Measurements from ENCODE around the gene SELENON. TPM values are rescaled to one million over a fixed set of nuclear protein-coding genes. Genes with fewer than 3 reads are reported as not detected.

SELENON gene, protein sequence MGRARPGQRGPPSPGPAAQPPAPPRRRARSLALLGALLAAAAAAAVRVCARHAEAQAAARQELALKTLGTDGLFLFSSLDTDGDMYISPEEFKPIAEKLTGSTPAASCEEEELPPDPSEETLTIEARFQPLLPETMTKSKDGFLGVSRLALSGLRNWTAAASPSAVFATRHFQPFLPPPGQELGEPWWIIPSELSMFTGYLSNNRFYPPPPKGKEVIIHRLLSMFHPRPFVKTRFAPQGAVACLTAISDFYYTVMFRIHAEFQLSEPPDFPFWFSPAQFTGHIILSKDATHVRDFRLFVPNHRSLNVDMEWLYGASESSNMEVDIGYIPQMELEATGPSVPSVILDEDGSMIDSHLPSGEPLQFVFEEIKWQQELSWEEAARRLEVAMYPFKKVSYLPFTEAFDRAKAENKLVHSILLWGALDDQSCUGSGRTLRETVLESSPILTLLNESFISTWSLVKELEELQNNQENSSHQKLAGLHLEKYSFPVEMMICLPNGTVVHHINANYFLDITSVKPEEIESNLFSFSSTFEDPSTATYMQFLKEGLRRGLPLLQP
- 10 to 100 TPM in 2 of 4 donors, 1 to 10 TPM in 2; 9.0 to 94.0 (median 18.0) TPM for total RNA-seq

DNA sequence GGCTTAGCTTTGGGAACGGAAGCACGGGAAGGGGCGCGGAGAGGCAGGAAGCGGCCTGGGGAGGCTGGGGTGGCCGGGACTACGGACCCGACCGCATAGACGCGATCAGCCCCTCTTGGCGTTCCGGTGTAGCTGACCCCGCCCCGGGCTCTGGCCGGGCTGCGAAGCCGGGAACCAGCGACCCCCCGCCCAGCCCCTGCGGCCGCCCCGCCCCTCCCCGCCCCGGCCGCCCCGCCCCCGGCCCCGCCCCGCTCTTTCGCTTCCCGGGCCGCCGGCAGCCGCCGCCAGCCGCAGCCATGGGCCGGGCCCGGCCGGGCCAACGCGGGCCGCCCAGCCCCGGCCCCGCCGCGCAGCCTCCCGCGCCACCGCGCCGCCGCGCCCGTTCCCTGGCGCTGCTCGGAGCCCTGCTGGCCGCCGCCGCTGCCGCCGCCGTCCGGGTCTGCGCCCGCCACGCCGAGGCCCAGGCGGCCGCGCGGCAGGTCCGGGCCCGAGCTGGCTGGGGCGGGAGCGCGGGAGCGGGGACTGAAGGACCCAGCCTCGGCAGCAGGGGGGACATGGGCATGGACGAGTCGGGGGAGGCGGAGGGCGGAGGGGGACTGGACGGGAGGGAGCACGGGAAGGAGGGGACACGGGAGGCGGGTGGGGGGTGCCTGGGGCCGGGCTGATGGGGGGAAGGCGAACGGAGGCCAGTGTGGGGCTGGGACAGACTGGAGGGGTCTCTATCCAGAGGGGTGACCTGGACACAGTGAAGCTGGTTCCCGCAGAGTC is at the start of gene SELENON:
Gene SELENON, plus strand, starts transcription at position 259 of the 768 bp plus-strand sequence. Its CDS starts 38 bp downstream, at position 297.
- Histone ChIP-seq H3K27ac (peak within 1 kb of the TSS; percentile 86), H3K4me1 (no peaks in the 10 kb centered on the region), H3K4me3 (peak within 1 kb of the TSS; percentile 64 to 69), H3K36me3 (no peaks in the 10 kb centered on the region), H3K9me3 (no peaks in the 10 kb centered on the region), H3K27me3 (no peaks in the 10 kb centered on the region)
- intact Hi-C loops (cut with DNase I; ENCODE audit: low total_unique reads) = loop anchor here (5.0 kb wide), 1 partner anchor 188 kb away; no protein-coding TSS in a partner anchor
- peak; percentile 58 to 66 for DNase-seq
- TF ChIP-seq, protein P1, sequence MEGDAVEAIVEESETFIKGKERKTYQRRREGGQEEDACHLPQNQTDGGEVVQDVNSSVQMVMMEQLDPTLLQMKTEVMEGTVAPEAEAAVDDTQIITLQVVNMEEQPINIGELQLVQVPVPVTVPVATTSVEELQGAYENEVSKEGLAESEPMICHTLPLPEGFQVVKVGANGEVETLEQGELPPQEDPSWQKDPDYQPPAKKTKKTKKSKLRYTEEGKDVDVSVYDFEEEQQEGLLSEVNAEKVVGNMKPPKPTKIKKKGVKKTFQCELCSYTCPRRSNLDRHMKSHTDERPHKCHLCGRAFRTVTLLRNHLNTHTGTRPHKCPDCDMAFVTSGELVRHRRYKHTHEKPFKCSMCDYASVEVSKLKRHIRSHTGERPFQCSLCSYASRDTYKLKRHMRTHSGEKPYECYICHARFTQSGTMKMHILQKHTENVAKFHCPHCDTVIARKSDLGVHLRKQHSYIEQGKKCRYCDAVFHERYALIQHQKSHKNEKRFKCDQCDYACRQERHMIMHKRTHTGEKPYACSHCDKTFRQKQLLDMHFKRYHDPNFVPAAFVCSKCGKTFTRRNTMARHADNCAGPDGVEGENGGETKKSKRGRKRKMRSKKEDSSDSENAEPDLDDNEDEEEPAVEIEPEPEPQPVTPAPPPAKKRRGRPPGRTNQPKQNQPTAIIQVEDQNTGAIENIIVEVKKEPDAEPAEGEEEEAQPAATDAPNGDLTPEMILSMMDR (IDR thresholded peaks at IDR 0.05) = no peak
- no peak for TF ChIP-seq POLR2A (IDR thresholded peaks at IDR 0.05)

- Histone ChIP-seq H3K27me3 (no peaks in the 10 kb centered on the region), H3K4me3 (no peak overlapping the region), H3K9me3 (no peaks in the 10 kb centered on the region), H3K36me3 (no peaks in the 10 kb centered on the region), H3K4me1 (no peaks in the 10 kb centered on the region), H3K27ac (no peak overlapping the region)
- DNase-seq = no peak
- TF ChIP-seq POLR2A (IDR thresholded peaks at IDR 0.05) = no peak
- TF ChIP-seq, protein P1 (IDR thresholded peaks at IDR 0.05) = no peak
- intact Hi-C loops (cut with DNase I; ENCODE audit: low total_unique reads) = no loop called here
Observed at GRCh38 chr1:25750923-25751605, 48.9 kb upstream of the SELENON start.

- Histone ChIP-seq H3K9me3 (no peaks in the 10 kb centered on the region), H3K4me1 (no peaks in the 10 kb centered on the region), H3K27ac (no peak overlapping the region), H3K36me3 (no peaks in the 10 kb centered on the region), H3K4me3 (no peak overlapping the region), H3K27me3 (no peaks in the 10 kb centered on the region)
- DNase-seq = no peak
- intact Hi-C loops (cut with DNase I; ENCODE audit: low total_unique reads) = no loop called here
- TF ChIP-seq, protein P1 (IDR thresholded peaks at IDR 0.05) = no peak
- TF ChIP-seq POLR2A (IDR thresholded peaks at IDR 0.05) = no peak
Observed at GRCh38 chr1:25754470-25755181, 45.4 kb upstream of the SELENON start.

- H3K27ac ChIP-seq = no peak overlapping the region
- intact Hi-C loops (cut with DNase I; ENCODE audit: low total_unique reads) = no loop called here
- H3K4me3 ChIP-seq = no peak overlapping the region
- no peak for TF ChIP-seq POLR2A (IDR thresholded peaks at IDR 0.05)
- TF ChIP-seq, protein P1 (IDR thresholded peaks at IDR 0.05) = no peak
- no peaks in the 10 kb centered on the region for H3K27me3 ChIP-seq
- no peaks in the 10 kb centered on the region for H3K36me3 ChIP-seq
- no peak for DNase-seq
- no peaks in the 10 kb centered on the region for H3K9me3 ChIP-seq
- no peaks in the 10 kb centered on the region for H3K4me1 ChIP-seq
Observed at GRCh38 chr1:25755475-25756125, 44.4 kb upstream of the SELENON start.
